HG03432 (cell line): ENCODE data around the gene CCL4.
A peak's percentile ranks its signal among the peaks of the same experiment; 100 is the strongest.
"Not testable (repeated sequence)": the region's sequence is repeated elsewhere in the genome, so short reads cannot be mapped to it uniquely, and the experiment has no call there.

Experiments
- ATAC-seq: cut with Tn5 transposase; IDR thresholded peaks from one replicate; pipeline ENCODE4 v1.9.1; 2021; ENCODE audit warnings: mild to moderate bottlenecking, moderate library complexity; ENCODE audit not compliant: unreplicated experiment

The CCL4 gene

GRCh38 chr17:36103401-36103975, at the start of gene CCL4:
Gene CCL4, plus strand, starts transcription at chr17:36103827. Its CDS starts 79 bp downstream, at chr17:36103906.
- peak; percentile 75 for ATAC-seq

- ATAC-seq, result no peak
Measured at GRCh38 chr17:36055171-36055570, 48.5 kb upstream of the CCL4 start.

- ATAC-seq, result no peak
Measured at GRCh38 chr17:36055921-36056520, 47.6 kb upstream of the CCL4 start.

GRCh38 chr17:36057911-36058310, 45.7 kb upstream of the CCL4 start:
- no peak for ATAC-seq

- ATAC-seq, result no peak
Measured at GRCh38 chr17:36059406-36059805, 44.2 kb upstream of the CCL4 start.

- no peak for ATAC-seq
Measured at GRCh38 chr17:36060816-36061215, 42.8 kb upstream of the CCL4 start.

- no peak for ATAC-seq
Measured at GRCh38 chr17:36063786-36064541, 39.7 kb upstream of the CCL4 start, which contains the start of gene CCL18. Gene CCL18, plus strand, starts transcription at chr17:36064272. Its CDS starts 71 bp downstream, at chr17:36064343.

GRCh38 chr17:36066365-36066985, 37.2 kb upstream of the CCL4 start:
- no peak for ATAC-seq

- ATAC-seq, result no peak
Measured at GRCh38 chr17:36068524-36068923, 35.1 kb upstream of the CCL4 start.

GRCh38 chr17:36069136-36069535, 34.5 kb upstream of the CCL4 start:
- ATAC-seq, result no peak

- no peak for ATAC-seq
Measured at GRCh38 chr17:36070427-36070826, 33.2 kb upstream of the CCL4 start.

- ATAC-seq, result no peak
Measured at GRCh38 chr17:36071751-36072150, 31.9 kb upstream of the CCL4 start.

- ATAC-seq, result peak; percentile 64
Measured at GRCh38 chr17:36072431-36073121, 31.1 kb upstream of the CCL4 start.

GRCh38 chr17:36074365-36074764, 29.3 kb upstream of the CCL4 start:
- no peak for ATAC-seq

- ATAC-seq, result peak; percentile 44
Measured at GRCh38 chr17:36081681-36082471, 21.8 kb upstream of the CCL4 start.

- ATAC-seq, result peak; percentile 48
Measured at GRCh38 chr17:36082482-36083120, 21.0 kb upstream of the CCL4 start.

GRCh38 chr17:36083691-36084090, 19.9 kb upstream of the CCL4 start:
- ATAC-seq, result not testable (repeated sequence)

GRCh38 chr17:36085765-36086164, 17.9 kb upstream of the CCL4 start:
- no peak for ATAC-seq

GRCh38 chr17:36086791-36087190, 16.8 kb upstream of the CCL4 start:
- ATAC-seq, result no peak

- ATAC-seq, result not testable (repeated sequence)
Measured at GRCh38 chr17:36087471-36087870, 16.2 kb upstream of the CCL4 start.
